Panc1 (cell line): ENCODE data around the gene CEP97.

Experiments used
- CTCF ChIP-seq: fragments of 450-650 bp; IDR thresholded peaks from 2 replicates; pipeline ENCODE4 v1.5.1; 2017; ENCODE audit warnings: mild to moderate bottlenecking
- POLR2AphosphoS5 ChIP-seq: IDR thresholded peaks from 2 replicates; pipeline ENCODE4 v1.6.1; 2012; ENCODE audit warnings: mild to moderate bottlenecking, low read depth, low read length, moderate library complexity
- REST ChIP-seq, 2 experiments: IDR thresholded peaks; 2 replicates each; pipeline ENCODE4 v1.6.1; 2011 to 2012; ENCODE audit warnings: low read depth in 2 of 2, control low read depth in 1 of 2, low read length in 1 of 2, mild to moderate bottlenecking in 1 of 2, moderate library complexity in 1 of 2; ENCODE audit not compliant: insufficient read depth in 1 of 2
- SIN3A ChIP-seq: IDR thresholded peaks from 2 replicates; pipeline ENCODE4 v1.6.1; 2012; ENCODE audit warnings: low read depth, mild to moderate bottlenecking, low read length, moderate library complexity, borderline replicate concordance; ENCODE audit not compliant: insufficient read depth
- TCF7L2 ChIP-seq: IDR thresholded peaks from 2 replicates; pipeline ENCODE4 v1.6.1; 2011; ENCODE audit warnings: mild to moderate bottlenecking, low read depth, low read length, inconsistent platforms

GRCh38 chr3:101758224-101758623 lies 33.8 kb downstream of the CEP97 start:
- no peak for TF ChIP-seq CTCF
- TF ChIP-seq POLR2AphosphoS5, result no peak
- no peak for TF ChIP-seq REST (IDR thresholded peaks at IDR 0.05; ENCODE audit: insufficient read depth in 1 of 2, low read depth in 2 of 2, low read length in 1 of 2)
- TF ChIP-seq SIN3A, result no peak
- TF ChIP-seq TCF7L2, result no peak
